AG04449 (cell line): ENCODE measurements around the gene RPUSD1.

Experiments used
- CTCF ChIA-PET: fragments of 350-600 bp; formaldehyde crosslinking; extraction: SDS; loops from one replicate; lab custom pipeline; 2021; ENCODE audit warnings: antibody characterized with exemption; lab: Yijun Ruan, JAX
- POLR2A ChIA-PET: fragments of 400-600, 350-600 bp; formaldehyde crosslinking; extraction: SDS; loops from one replicate; lab custom pipeline; 2020; ENCODE audit warnings: antibody characterized with exemption, inconsistent platforms; lab: Yijun Ruan, JAX
- DNase-seq: peaks from one replicate; pipeline ENCODE4 v3.0.0-alpha.2; 2010; ENCODE audit warnings: low read depth, low spot score
- H3K4me3 ChIP-seq: 2 replicates; pipeline ENCODE4 v1.5.1; 2011; ENCODE audit warnings: low read depth, mild to moderate bottlenecking, control low read depth, low read length
- CTCF ChIP-seq: IDR thresholded peaks from one replicate; pipeline ENCODE4 v1.5.1; 2011; ENCODE audit warnings: mild to moderate bottlenecking, moderate library complexity, low read length, control low read depth, inconsistent platforms; ENCODE audit not compliant: insufficient read depth; ENCODE audit errors: missing control alignments

Gene RPUSD1

DNA sequence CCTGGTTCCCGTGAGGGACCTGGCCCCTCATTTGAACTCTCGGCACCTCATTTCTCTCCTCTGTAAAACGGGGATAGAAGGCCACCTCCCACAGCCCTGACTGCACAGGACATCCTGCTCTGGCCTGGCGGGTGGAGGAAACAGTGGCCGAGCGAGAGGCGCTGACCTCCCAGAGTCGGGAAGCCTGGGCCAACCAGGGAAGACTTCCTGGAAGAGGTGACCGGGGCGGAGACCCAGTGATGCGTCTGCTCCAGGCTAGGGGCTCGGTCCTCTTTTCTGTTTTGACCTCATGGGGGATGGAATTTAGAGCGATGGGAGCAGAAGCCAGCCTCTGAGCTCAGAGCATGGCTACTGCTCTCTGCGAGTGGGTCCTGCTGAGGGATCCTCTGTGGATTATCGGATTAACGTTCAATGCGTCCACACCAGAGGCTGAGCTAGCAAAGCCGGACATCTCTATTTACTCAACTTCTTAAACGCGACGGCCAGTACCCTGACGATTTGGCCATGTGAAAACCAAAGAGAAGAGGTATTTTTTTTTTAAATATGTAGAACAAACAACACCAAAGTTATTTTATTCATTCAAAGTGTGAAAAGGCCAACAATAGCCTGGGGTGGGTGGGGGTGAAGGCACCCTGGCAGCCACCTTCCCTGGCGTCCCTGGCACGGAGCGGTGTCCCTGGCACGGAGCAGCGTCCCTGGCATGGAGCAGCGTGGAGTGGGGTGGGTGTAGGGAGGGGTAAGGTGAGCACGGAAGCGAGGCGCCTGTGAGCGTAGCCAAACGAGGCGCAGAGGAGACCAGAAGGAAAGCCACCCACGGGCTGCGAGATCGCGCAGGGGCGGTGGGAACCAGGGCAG is 36.8 kb downstream of the RPUSD1 start:
- ChIA-PET POLR2A (no interaction called here), CTCF (interaction anchor here (0.6 to 4.1 kb wide), 7 partner anchors 8 to 39 kb away, joined by 3 to 40 read pairs (median 3); partner anchors contain the start of genes ANTKMT and CIAO3)
- no peak for TF ChIP-seq CTCF
- H3K4me3 ChIP-seq = no peak overlapping the region
- DNase-seq = no peak

- POLR2A ChIA-PET = no interaction called here
- no peak for TF ChIP-seq CTCF
- no peak overlapping the region for H3K4me3 ChIP-seq
- CTCF ChIA-PET = interaction anchor here (1.0 to 4.1 kb wide), 4 partner anchors 10 to 39 kb away, joined by 3 to 40 read pairs (median 5); partner anchors contain the start of genes ANTKMT and CIAO3
- DNase-seq = no peak
These were observed 37.7 kb downstream of the RPUSD1 start for GRCh38 chr16:750485-750884.

GRCh38 chr16:749010-749409 is 39.2 kb downstream of the RPUSD1 start:
- ChIA-PET POLR2A (interaction anchor here (0.7 kb wide), 2 partner anchors 8 to 19 kb away, joined by 3 read pairs; partner anchors contain the start of gene CIAO3), CTCF (interaction anchor here (0.8 to 4.1 kb wide), 7 partner anchors 9 to 306 kb away, joined by 3 to 40 read pairs (median 5); partner anchors contain the start of genes ANTKMT and CIAO3)
- no peak overlapping the region for H3K4me3 ChIP-seq
- no peak for TF ChIP-seq CTCF
- peak; percentile 57 for DNase-seq

DNA sequence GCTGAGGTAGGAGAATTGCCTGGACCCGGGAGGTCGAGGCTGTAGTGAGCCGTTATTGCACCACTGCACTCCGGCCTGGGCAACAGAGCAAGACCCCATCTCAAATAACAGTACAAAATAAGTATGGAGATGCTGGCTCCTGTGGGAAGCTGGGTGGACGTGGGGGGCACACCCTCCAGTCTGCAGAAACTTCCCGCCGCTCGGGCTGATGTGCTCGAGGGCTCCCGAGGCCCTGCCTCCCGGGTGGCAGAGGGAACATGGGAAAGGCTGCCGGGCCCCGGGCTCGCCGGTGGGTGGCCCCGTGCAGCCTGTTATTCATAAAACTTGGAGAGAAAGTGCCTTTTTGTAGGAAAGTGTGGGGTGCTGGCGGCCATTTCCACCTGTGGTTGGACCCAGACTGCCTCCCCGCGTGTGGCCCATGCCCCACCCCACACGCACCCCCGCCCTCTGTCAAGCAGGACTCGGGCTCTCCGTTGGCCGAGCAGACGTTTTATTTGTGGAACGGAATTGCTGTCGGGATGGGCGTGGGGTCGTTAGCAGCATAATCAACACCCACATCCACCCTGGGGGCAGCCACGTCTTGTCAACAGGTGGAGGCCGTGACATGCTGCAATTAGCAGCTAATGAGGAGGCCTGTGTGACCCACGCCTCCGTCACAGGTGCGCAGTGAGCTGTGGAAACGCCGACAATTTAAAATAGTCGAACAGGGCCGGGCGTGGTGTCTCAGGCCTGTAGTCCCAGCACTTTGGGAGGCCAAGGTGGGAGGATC is 40.0 kb downstream of the RPUSD1 start:
- ChIA-PET POLR2A (no interaction called here), CTCF (interaction anchor here (0.8 to 4.1 kb wide), 5 partner anchors 8 to 307 kb away, joined by 3 to 40 read pairs (median 3); partner anchors contain the start of gene CIAO3)

DNA sequence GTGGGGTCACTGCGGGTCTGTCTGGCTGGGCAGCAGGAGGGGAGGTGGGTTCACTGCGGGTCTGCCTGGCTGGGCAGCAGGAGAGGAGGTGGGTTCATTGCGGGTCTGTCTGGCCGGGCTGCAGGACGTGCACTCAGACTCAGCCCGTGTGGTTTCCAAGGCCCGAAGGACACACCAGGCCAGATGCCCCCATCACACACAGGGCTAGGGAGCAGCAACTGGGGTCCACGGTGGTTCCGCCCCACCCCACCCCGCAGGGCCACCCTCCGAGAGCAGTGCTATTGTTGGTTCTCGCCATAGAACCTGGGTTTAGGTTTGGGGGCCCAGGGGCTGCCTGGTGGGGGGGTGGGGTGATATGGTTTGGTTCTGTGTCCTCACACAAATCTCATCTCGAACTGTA is 41.5 kb downstream of the RPUSD1 start:
- POLR2A ChIA-PET = no interaction called here
- CTCF ChIA-PET = no interaction called here
- DNase-seq = no peak
- no peak overlapping the region for H3K4me3 ChIP-seq
- TF ChIP-seq CTCF = no peak

More for the DNA sequence above, 40.0 kb downstream of the RPUSD1 start:
- no peak for TF ChIP-seq CTCF
- H3K4me3 ChIP-seq = no peak overlapping the region
- no peak for DNase-seq
